ENCODE data around the gene MACIR.

The MACIR gene

GRCh38 chr5:103245761-103246160, 12.8 kb upstream of the MACIR start:
- DNase-seq (ENCODE audit: low read depth), result no peak

GRCh38 chr5:103247118-103247517, 11.4 kb upstream of the MACIR start:
- DNase-seq (ENCODE audit: low read depth), result no peak

GRCh38 chr5:103249068-103249467, 9.5 kb upstream of the MACIR start:
- DNase-seq (ENCODE audit: low read depth), result no peak

- DNase-seq (ENCODE audit: low read depth), result no peak
Measured at GRCh38 chr5:103254921-103255320, 3.6 kb upstream of the MACIR start.

- no peak for DNase-seq (ENCODE audit: low read depth)
Measured at GRCh38 chr5:103255691-103256090, 2.9 kb upstream of the MACIR start.

GRCh38 chr5:103256178-103256577, 2.4 kb upstream of the MACIR start:
- DNase-seq (ENCODE audit: low read depth), result no peak

- peak; percentile 37 for DNase-seq (ENCODE audit: low read depth)
Measured at GRCh38 chr5:103258957-103259704, 568 bp downstream of the MACIR start.

GRCh38 chr5:103259705-103260355, 1.3 kb downstream of the MACIR start:
- no peak for DNase-seq (ENCODE audit: low read depth)

- DNase-seq (ENCODE audit: low read depth), result no peak
Measured at GRCh38 chr5:103260951-103261350, 2.4 kb downstream of the MACIR start.

GRCh38 chr5:103262422-103262871, 3.9 kb downstream of the MACIR start:
- DNase-seq (ENCODE audit: low read depth), result peak; percentile 6

- peak; percentile 24 for DNase-seq (ENCODE audit: low read depth)
Measured at GRCh38 chr5:103263054-103263453, 4.5 kb downstream of the MACIR start.

- no peak for DNase-seq (ENCODE audit: low read depth)
Measured at GRCh38 chr5:103264508-103264907, 5.9 kb downstream of the MACIR start.

GRCh38 chr5:103270581-103270980, 12.0 kb downstream of the MACIR start:
- DNase-seq (ENCODE audit: low read depth), result no peak

- DNase-seq (ENCODE audit: low read depth), result peak; percentile 13
Measured at GRCh38 chr5:103271570-103272289, 13.2 kb downstream of the MACIR start.

GRCh38 chr5:103272377-103272776, 13.8 kb downstream of the MACIR start:
- DNase-seq (ENCODE audit: low read depth), result no peak

GRCh38 chr5:103273952-103274351, 15.4 kb downstream of the MACIR start:
- no peak for DNase-seq (ENCODE audit: low read depth)

GRCh38 chr5:103275851-103276250, 17.3 kb downstream of the MACIR start:
- no peak for DNase-seq (ENCODE audit: low read depth)

GRCh38 chr5:103280967-103281366, 22.4 kb downstream of the MACIR start:
- no peak for DNase-seq (ENCODE audit: low read depth)

- DNase-seq (ENCODE audit: low read depth), result no peak
Measured at GRCh38 chr5:103283120-103283519, 24.6 kb downstream of the MACIR start.

GRCh38 chr5:103283869-103284268, 25.3 kb downstream of the MACIR start:
- no peak for DNase-seq (ENCODE audit: low read depth)

GRCh38 chr5:103286622-103287021, 28.1 kb downstream of the MACIR start:
- no peak for DNase-seq (ENCODE audit: low read depth)

- no peak for DNase-seq (ENCODE audit: low read depth)
Measured at GRCh38 chr5:103289024-103289423, 30.5 kb downstream of the MACIR start.

GRCh38 chr5:103290846-103291245, 32.3 kb downstream of the MACIR start:
- no peak for DNase-seq (ENCODE audit: low read depth)

All from fibroblast of gingiva (primary cell).